Colonic mucosa (tissue), 4 donors: ENCODE measurements around the gene DDT. TPM values are rescaled to one million over a fixed set of nuclear protein-coding genes. Genes with fewer than 3 reads are reported as not detected.
"Not testable (repeated sequence)": the region's sequence is repeated elsewhere in the genome, so short reads cannot be mapped to it uniquely, and the experiment has no call there.

Source experiments
- DNase-seq: peaks from one replicate; pipeline ENCODE4 v3.0.0-alpha.2; 2020
- H3K27ac ChIP-seq: fragments of 200-600 bp; one replicate; pipeline ENCODE4 v1.8.0; 2021
- H3K27me3 ChIP-seq: fragments of 200-600 bp; one replicate; pipeline ENCODE4 v1.8.0; 2021
- H3K36me3 ChIP-seq: fragments of 200-600 bp; one replicate; pipeline ENCODE4 v1.8.0; 2021
- H3K4me1 ChIP-seq: fragments of 200-600 bp; one replicate; pipeline ENCODE4 v1.8.0; 2021; ENCODE audit warnings: mild to moderate bottlenecking
- H3K4me3 ChIP-seq: fragments of 200-600 bp; one replicate; pipeline ENCODE4 v1.8.0; 2021
- H3K9ac ChIP-seq, 2 donors: one replicate each; pipeline ENCODE4 v1.7.0; 2013; ENCODE audit warnings: control low read depth in 2 of 2, low read depth in 2 of 2, low read length in 2 of 2
- H3K9me3 ChIP-seq: fragments of 200-600 bp; one replicate; pipeline ENCODE4 v1.8.0; 2021
- CTCF ChIP-seq: fragments of 200-600 bp; IDR thresholded peaks from one replicate; pipeline ENCODE4 v1.8.0; 2022; ENCODE audit warnings: antibody characterized with exemption, mild to moderate bottlenecking
- intact Hi-C: fragments of 100-400 bp; cut with DNase I; formaldehyde crosslinking; loops from one replicate; pipeline ENCODE4 v1.14.1; 2022
- total RNA-seq, 2 donors: library from RNA; stranded (reverse); fragmentation: NEBNext Ultra II Directional in 1 of 2; extraction: Animal tissue kit (Norgen Biotek cat#: 25700) in 1 of 2; gene quantifications; one replicate each; pipeline ENCODE4 v1.2.1, GENCODE V29; 2021
- donor health status: healthy.
- donor health status: DM: no; HTN: no; CAD: no.
- donor health status: DM: no; HTN: no; CAD: no.

Gene DDT
- total RNA-seq, 2 donors from 2014 or later, result 291 to 328 TPM

GRCh38 chr22:23969071-23969470 is 5.2 kb downstream of the DDT start:
- intact Hi-C loops, result no loop called here
- Histone ChIP-seq H3K4me1 (no peaks in the 10 kb centered on the region), H3K36me3 (no peaks in the 10 kb centered on the region), H3K9me3 (no peaks in the 10 kb centered on the region), H3K9ac (no peak overlapping the region), H3K27me3 (no peaks in the 10 kb centered on the region), H3K27ac (no peak overlapping the region), H3K4me3 (no peak overlapping the region)
- TF ChIP-seq CTCF, result no peak
- no peak for DNase-seq

DNA sequence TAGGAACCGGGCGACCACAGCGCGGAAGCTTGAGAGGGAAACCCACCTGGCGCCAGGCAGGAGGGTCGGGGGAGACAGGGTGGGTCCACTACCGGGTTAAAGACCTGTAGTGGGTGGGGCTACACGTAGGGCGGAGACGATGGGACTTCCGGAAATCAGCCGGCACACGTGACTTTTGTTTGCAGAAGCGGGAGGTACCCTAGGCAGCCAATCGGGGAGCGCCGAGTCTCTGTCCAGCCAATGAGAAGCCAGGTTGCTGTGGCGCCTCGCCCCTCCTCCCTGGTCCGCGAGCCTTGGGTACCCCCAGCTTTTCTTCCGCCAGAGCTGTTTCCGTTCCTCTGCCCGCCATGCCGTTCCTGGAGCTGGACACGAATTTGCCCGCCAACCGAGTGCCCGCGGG is 7.7 kb downstream of the DDT start, which contains the start of gene DDTL:
TSS of gene DDTL (plus strand) at position 321 of the 400 bp plus-strand sequence. CDS start at position 348, 27 bp downstream.
- H3K4me3 ChIP-seq, H3K36me3 ChIP-seq, H3K9me3 ChIP-seq, DNase-seq, H3K4me1 ChIP-seq, H3K27me3 ChIP-seq, H3K9ac ChIP-seq, intact Hi-C loops, H3K27ac ChIP-seq: not testable (repeated sequence)

GRCh38 chr22:23966094-23966493 is 8.1 kb downstream of the DDT start:
- H3K36me3 ChIP-seq, H3K9me3 ChIP-seq, H3K4me3 ChIP-seq, H3K9ac ChIP-seq, H3K27ac ChIP-seq, DNase-seq, H3K27me3 ChIP-seq, intact Hi-C loops, H3K4me1 ChIP-seq: not testable (repeated sequence)

DNA sequence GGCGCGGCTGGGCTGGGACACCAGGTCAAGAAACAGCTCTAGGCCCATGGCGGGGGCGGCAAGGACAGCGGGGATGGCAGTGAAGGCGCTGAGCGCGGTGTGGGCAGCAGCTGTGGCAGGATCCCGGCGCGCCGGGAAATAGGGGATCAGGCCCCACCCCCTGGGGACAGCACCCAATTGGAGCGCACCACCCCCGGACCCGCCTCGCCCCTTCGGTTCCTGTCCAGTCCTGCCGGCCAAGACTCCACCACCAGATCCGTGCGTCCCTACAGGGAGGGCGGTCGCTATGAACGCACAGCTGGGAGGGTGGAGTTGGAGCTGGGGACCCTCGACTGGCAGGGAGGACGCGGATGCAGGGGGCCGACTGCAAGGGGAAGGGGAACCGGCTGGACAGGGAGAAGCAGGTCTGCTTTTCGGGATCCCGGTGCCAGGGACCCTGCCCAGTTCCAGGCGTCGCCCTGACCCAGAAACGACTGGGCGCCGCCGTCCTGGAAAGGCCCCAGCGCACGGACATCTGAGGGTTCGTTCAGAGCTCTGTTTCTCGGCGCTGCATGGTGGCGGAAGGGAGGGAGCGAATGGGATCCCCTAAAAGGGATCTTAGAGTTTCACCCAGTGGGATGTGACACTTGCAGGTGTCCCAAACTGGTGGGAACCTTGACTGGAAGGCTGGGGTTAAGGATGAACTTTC is 13.0 kb downstream of the DDT start, which contains the start of gene GSTT2B:
TSS of gene GSTT2B (minus strand) at position 112 of the 688 bp plus-strand sequence. CDS start at position 48, 64 bp downstream.
- not testable (repeated sequence) for H3K27ac ChIP-seq, H3K4me3 ChIP-seq, H3K36me3 ChIP-seq

GRCh38 chr22:23956301-23956900 is 17.8 kb downstream of the DDT start:
- not testable (repeated sequence) for H3K27me3 ChIP-seq, H3K4me1 ChIP-seq, H3K4me3 ChIP-seq, H3K9ac ChIP-seq, H3K36me3 ChIP-seq, H3K27ac ChIP-seq, H3K9me3 ChIP-seq
- peak; percentile 89 for DNase-seq
- intact Hi-C loops, result loop anchor here (5.0 kb wide), 1 partner anchor 94 kb away; no protein-coding TSS in a partner anchor
- peak; percentile 88 for TF ChIP-seq CTCF

More for the DNA sequence above, 13.0 kb downstream of the DDT start, which contains the start of gene GSTT2B:
- DNase-seq, H3K27me3 ChIP-seq, H3K4me1 ChIP-seq, intact Hi-C loops, H3K9ac ChIP-seq, H3K9me3 ChIP-seq: not testable (repeated sequence)

DNA sequence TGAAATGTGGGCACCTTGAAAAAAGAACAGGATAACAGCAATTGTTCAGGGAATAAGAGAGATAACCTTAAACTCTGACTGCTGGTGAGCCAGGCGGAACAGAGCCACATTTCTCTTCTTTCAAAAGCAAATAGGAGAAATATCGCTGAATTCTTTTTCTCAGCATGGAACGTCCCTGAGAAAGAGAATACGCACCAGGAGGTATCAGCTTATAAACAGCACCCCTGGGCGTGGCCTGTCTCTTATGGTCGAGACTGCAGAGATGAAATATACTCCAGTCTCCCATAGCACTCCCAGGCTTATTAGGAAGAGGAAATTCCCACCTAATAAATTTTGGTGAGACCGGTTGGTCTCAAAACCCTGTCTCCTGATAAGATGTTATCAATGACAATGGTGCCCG is 18.4 kb downstream of the DDT start:
- H3K27me3 ChIP-seq, DNase-seq, H3K27ac ChIP-seq: not testable (repeated sequence)

GRCh38 chr22:23954991-23955305 is 19.3 kb downstream of the DDT start:
- H3K27me3 ChIP-seq, H3K9me3 ChIP-seq, DNase-seq, H3K27ac ChIP-seq, H3K4me3 ChIP-seq, H3K4me1 ChIP-seq, H3K36me3 ChIP-seq, H3K9ac ChIP-seq: not testable (repeated sequence)
- intact Hi-C loops, result loop anchor here (5.0 kb wide), 1 partner anchor 93 kb away; no protein-coding TSS in a partner anchor

More for the DNA sequence above, 18.4 kb downstream of the DDT start:
- H3K4me1 ChIP-seq, H3K4me3 ChIP-seq, H3K9ac ChIP-seq, H3K36me3 ChIP-seq, H3K9me3 ChIP-seq: not testable (repeated sequence)
- intact Hi-C loops, result loop anchor here (5.0 kb wide), 1 partner anchor 94 kb away; no protein-coding TSS in a partner anchor

GRCh38 chr22:23954193-23954990 is 19.8 kb downstream of the DDT start:
- H3K9me3 ChIP-seq, H3K36me3 ChIP-seq, H3K27ac ChIP-seq, intact Hi-C loops, H3K4me1 ChIP-seq, DNase-seq, H3K27me3 ChIP-seq, H3K9ac ChIP-seq, H3K4me3 ChIP-seq: not testable (repeated sequence)

DNA sequence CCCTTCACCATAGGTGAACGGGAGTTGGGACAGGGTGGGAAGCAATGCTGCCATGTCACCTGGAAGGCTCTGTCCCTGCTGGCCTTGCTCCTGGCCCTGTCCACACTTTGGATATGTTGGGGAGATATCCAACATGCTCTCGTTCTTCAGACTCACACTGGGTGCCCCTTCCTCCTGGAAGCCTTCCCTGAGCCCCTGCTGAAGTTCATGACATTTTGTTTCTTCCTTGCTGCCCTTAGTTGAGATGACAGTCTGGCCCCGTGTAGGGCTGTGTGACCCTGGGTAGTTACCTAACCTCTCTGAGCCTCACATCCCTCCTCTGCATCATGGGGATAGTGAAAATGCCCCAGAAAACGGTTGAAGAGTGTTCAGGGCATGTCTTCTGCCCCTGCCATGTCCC is 20.8 kb downstream of the DDT start:
- intact Hi-C loops, H3K27ac ChIP-seq, DNase-seq, H3K27me3 ChIP-seq, H3K9me3 ChIP-seq, H3K36me3 ChIP-seq, H3K9ac ChIP-seq, H3K4me1 ChIP-seq, H3K4me3 ChIP-seq: not testable (repeated sequence)

DNA sequence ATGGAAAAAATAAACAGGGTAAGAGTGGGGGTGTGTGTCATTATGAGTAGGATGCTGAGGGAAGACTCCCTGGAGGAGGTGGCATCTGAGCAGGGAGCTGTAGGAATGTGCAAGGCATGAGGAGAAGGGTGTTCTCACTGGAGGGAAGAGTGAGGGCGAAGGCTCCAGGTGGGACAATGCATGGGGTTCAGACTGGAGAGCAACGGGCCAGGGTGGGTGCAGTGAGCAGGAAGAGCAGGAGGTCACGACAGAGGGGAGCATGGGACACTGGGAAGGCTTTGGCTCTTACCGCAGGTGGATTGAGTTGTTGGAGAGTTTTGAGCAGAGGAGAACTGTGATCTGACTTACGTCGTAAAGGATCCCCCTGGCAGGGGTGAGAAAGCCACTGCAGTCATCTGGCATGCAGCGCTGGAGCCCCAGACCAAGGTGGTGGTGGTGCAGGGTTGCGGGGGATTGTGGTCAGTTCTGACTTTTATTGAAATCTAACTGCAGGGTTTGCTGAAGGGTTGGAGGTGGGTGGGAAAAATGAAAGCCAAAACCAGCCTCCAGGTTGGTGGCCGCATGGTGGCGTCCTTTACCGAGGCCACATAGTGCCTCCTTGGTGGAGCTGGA is 21.3 kb downstream of the DDT start:
- intact Hi-C loops, H3K9ac ChIP-seq, H3K27me3 ChIP-seq, H3K27ac ChIP-seq, H3K4me3 ChIP-seq, DNase-seq, H3K4me1 ChIP-seq, H3K9me3 ChIP-seq, H3K36me3 ChIP-seq: not testable (repeated sequence)

GRCh38 chr22:23951383-23951782 is 22.9 kb downstream of the DDT start:
- DNase-seq, H3K9me3 ChIP-seq, H3K27me3 ChIP-seq, H3K4me1 ChIP-seq, intact Hi-C loops, H3K4me3 ChIP-seq, H3K9ac ChIP-seq, H3K27ac ChIP-seq, H3K36me3 ChIP-seq: not testable (repeated sequence)
